Measurements from ENCODE around the gene RNF144A. TPM values are rescaled to one million over a fixed set of nuclear protein-coding genes. Genes with fewer than 3 reads are reported as not detected.
A peak's percentile ranks its signal among the peaks of the same experiment; 100 is the strongest.

RNF144A gene
- total RNA-seq, 3 donors from 2014 or later (not counting 1 experiment from before 2014, with no cell fraction given), result 17.3 to 36.7 (median 19.0) TPM

DNA sequence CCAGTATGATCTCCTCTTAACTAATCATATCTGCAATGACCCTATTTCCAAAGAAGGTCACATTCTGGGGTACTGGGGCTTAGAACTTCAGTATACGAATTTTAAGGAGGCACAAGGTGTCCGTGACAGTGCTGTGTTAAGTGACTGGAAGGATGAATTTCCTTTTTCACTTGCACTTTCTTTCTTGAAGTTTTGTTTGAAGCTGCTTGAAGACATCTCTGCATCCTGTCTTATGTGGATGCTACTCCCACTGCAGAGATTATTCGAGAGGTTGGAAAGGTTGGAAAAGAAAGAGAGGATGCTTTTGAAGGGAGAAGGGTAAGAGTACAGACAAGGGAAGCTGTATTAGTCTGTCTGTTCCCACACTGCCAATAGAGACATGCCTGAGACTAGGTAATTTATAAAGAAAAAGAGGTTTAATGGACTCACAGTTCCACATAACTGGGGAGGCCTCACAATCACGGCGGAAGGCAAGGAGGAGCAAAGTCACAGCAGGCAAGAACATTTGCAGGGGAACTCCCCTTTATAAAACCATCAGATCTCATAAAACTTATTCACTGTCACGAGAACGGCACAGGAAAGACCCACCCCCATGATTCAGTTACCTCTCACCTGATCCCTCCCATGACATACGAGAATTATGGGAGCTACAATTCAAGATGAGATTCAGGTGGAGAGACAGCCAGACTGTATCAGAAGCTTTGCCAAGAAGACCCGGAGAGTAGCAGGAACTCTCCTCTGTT is 3.6 kb upstream of the RNF144A start:
- Mint-ChIP-seq H3K27ac (no peak overlapping the region), H3K27me3 (ENCODE audit: low read depth in 2 of 2) (peaks cover 6 to 7% of the 10 kb centered on the region in 2 donors), H3K4me1 (peaks cover 56 to 68% of the 10 kb centered on the region in 2 donors), H3K4me3 (peak overlapping the region; percentile 14), H3K36me3 (no peaks in the 10 kb centered on the region), H3K9me3 (no peaks in the 10 kb centered on the region)
- Histone ChIP-seq H3K9me3 (ENCODE audit: control insufficient read depth, insufficient read depth, low read length) (no peaks in the 10 kb centered on the region), H3K4me1 (ENCODE audit: control insufficient read depth, insufficient read depth, low read length) (peaks cover 53% of the 10 kb centered on the region), H3K4me3 (ENCODE audit: low read length) (no peak overlapping the region), H3K27me3 (ENCODE audit: control insufficient read depth, insufficient read depth, low read length) (no peaks in the 10 kb centered on the region), H3K36me3 (ENCODE audit: control insufficient read depth, insufficient read depth, low read length) (no peaks in the 10 kb centered on the region), H3K27ac (ENCODE audit: low read length) (no peak overlapping the region)
- ATAC-seq, result no peak
- peak in 1 of 2 donors; percentile 78 for DNase-seq
- TF ChIP-seq, protein P1, sequence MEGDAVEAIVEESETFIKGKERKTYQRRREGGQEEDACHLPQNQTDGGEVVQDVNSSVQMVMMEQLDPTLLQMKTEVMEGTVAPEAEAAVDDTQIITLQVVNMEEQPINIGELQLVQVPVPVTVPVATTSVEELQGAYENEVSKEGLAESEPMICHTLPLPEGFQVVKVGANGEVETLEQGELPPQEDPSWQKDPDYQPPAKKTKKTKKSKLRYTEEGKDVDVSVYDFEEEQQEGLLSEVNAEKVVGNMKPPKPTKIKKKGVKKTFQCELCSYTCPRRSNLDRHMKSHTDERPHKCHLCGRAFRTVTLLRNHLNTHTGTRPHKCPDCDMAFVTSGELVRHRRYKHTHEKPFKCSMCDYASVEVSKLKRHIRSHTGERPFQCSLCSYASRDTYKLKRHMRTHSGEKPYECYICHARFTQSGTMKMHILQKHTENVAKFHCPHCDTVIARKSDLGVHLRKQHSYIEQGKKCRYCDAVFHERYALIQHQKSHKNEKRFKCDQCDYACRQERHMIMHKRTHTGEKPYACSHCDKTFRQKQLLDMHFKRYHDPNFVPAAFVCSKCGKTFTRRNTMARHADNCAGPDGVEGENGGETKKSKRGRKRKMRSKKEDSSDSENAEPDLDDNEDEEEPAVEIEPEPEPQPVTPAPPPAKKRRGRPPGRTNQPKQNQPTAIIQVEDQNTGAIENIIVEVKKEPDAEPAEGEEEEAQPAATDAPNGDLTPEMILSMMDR (IDR thresholded peaks at IDR 0.05), result no peak
- 82% methylated on average over 9 of the region's 9 CpGs for WGBS (ENCODE audit: insufficient coverage)
- intact Hi-C loops (cut with micrococcal nuclease), result loop anchor here (5.0 kb wide), 1 partner anchor 84 kb away; no protein-coding TSS in a partner anchor

DNA sequence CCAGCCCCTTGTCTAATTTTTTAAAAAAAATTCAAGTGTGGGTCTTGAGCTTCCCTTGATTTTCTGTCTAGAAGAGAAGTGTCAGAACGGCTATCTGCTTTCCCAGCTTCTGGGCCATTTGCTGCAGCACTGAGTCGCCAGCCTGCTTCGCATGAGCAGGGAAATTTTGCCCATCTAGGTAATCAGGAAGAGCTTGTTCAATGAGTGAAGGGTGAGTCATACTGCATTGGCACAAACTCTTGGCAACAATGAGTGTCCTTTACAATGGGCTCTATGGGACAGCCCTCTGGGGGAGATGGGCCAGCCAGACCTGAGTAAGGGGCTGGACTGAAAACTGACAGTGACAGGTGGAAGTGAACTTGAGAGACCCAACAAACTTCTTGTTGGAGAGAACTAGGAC is 2.4 kb upstream of the RNF144A start:
- Mint-ChIP-seq H3K4me3 (peak overlapping the region; percentile 14), H3K9me3 (no peaks in the 10 kb centered on the region), H3K27ac (no peak overlapping the region), H3K36me3 (no peaks in the 10 kb centered on the region), H3K27me3 (ENCODE audit: low read depth in 2 of 2) (peaks cover 6 to 7% of the 10 kb centered on the region in 2 donors), H3K4me1 (peaks cover 44 to 67% of the 10 kb centered on the region in 2 donors)
- H3K36me3 ChIP-seq (ENCODE audit: control insufficient read depth, insufficient read depth, low read length), result no peaks in the 10 kb centered on the region
- H3K27me3 ChIP-seq (ENCODE audit: control insufficient read depth, insufficient read depth, low read length), result no peaks in the 10 kb centered on the region
- DNase-seq (no peak), ATAC-seq (no peak)
- 91% methylated on average over 3 of the region's 3 CpGs for WGBS (ENCODE audit: insufficient coverage)
- TF ChIP-seq, protein P1 (IDR thresholded peaks at IDR 0.05), result no peak
- intact Hi-C loops (cut with micrococcal nuclease), result loop anchor here (5.0 kb wide), 1 partner anchor 82 kb away; no protein-coding TSS in a partner anchor
- no peak overlapping the region for H3K27ac ChIP-seq (ENCODE audit: low read length)
- peaks cover 52% of the 10 kb centered on the region for H3K4me1 ChIP-seq (ENCODE audit: control insufficient read depth, insufficient read depth, low read length)
- no peak overlapping the region for H3K4me3 ChIP-seq (ENCODE audit: low read length)
- H3K9me3 ChIP-seq (ENCODE audit: control insufficient read depth, insufficient read depth, low read length), result peaks cover 5% of the 10 kb centered on the region

DNA sequence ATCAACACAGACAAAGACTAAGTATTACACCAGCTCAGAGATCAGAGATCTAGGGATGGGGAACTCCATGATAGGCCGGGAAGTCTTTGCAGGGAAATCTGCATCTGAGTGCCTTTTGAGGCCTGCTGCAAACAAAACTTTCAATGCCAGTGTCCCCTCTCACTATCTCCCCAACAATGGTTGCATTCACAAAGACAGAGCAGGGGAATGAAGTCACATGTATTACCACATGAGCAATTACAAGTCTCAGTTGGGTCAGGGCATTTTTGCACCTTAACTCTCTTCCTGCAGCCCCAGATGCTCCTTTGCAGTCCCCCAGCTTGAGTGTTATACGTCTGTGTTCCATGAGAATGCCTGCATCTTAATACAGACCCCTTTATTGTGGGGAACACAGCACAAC is 1.8 kb upstream of the RNF144A start:
- Mint-ChIP-seq H3K9me3 (no peaks in the 10 kb centered on the region), H3K4me1 (peaks cover 40 to 67% of the 10 kb centered on the region in 2 donors), H3K27ac (no peak overlapping the region), H3K36me3 (no peaks in the 10 kb centered on the region), H3K27me3 (ENCODE audit: low read depth in 2 of 2) (peaks cover 6 to 7% of the 10 kb centered on the region in 2 donors), H3K4me3 (peak overlapping the region; percentile 64)
- Histone ChIP-seq H3K4me3 (ENCODE audit: low read length) (no peak overlapping the region), H3K4me1 (ENCODE audit: control insufficient read depth, insufficient read depth, low read length) (peaks cover 51% of the 10 kb centered on the region), H3K27me3 (ENCODE audit: control insufficient read depth, insufficient read depth, low read length) (no peaks in the 10 kb centered on the region), H3K9me3 (ENCODE audit: control insufficient read depth, insufficient read depth, low read length) (peaks cover 5% of the 10 kb centered on the region), H3K36me3 (ENCODE audit: control insufficient read depth, insufficient read depth, low read length) (no peaks in the 10 kb centered on the region), H3K27ac (ENCODE audit: low read length) (no peak overlapping the region)
- DNase-seq, result no peak
- ATAC-seq, result no peak
- TF ChIP-seq, protein P1 (IDR thresholded peaks at IDR 0.05), result no peak
- 96% methylated on average over 2 of the region's 2 CpGs for WGBS (ENCODE audit: insufficient coverage)
- intact Hi-C loops (cut with micrococcal nuclease), result no loop called here

All from natural killer cell (primary cell).